A673 (cell line): ENCODE measurements around the gene SEMA4D. TPM values are rescaled to one million over a fixed set of nuclear protein-coding genes. Genes with fewer than 3 reads are reported as not detected.

Experiments used
- BruUV-seq: library from RNA; stranded (reverse); fragments of 400-500 nt; replicated peaks from 2 replicates; lab custom pipeline; 2021; lab: Mats Ljungman, UMichigan
- CTCF ChIA-PET: fragments of 300-600 bp; sonication (Branson Sonifier 250); formaldehyde crosslinking; loops from one replicate; lab custom pipeline; 2022; ENCODE audit warnings: antibody characterized with exemption; lab: Charles Lee
- POLR2A ChIA-PET: fragments of 300-600 bp; sonication (Branson Sonifier 250); formaldehyde crosslinking; loops from one replicate; lab custom pipeline; 2022; ENCODE audit warnings: antibody characterized with exemption; ENCODE audit not compliant: low non-redundant PET; lab: Charles Lee
- DNase-seq: peaks from one replicate; pipeline ENCODE4 v3.0.0-alpha.2; 2015; ENCODE audit warnings: low spot score
- H3K27ac ChIP-seq: fragments of 200-600 bp; sonication (generic); 2 replicates; pipeline ENCODE4 v1.5.1; 2016; ENCODE audit warnings: mixed run types, low read depth, mild to moderate bottlenecking, mixed read lengths, antibody characterized with exemption, low read length; ENCODE audit not compliant: poor library complexity, severe bottlenecking
- H3K27me3 ChIP-seq: fragments of 200-600 bp; sonication (generic); replicated peaks from 2 replicates; pipeline ENCODE4 v1.6.1; 2017; ENCODE audit warnings: mixed run types, low read depth, mild to moderate bottlenecking, mixed read lengths, antibody characterized with exemption, low read length; ENCODE audit not compliant: insufficient read depth, poor library complexity
- H3K36me3 ChIP-seq: fragments of 200-600 bp; sonication (generic); 2 replicates; pipeline ENCODE4 v1.6.1; 2016; ENCODE audit warnings: mixed run types, mild to moderate bottlenecking, mixed read lengths, antibody characterized with exemption, low read length; ENCODE audit not compliant: insufficient read depth, poor library complexity, severe bottlenecking
- H3K4me1 ChIP-seq: fragments of 200-600 bp; sonication (generic); 2 replicates; pipeline ENCODE4 v1.6.1; 2017; ENCODE audit warnings: mixed run types, mild to moderate bottlenecking, mixed read lengths, antibody characterized with exemption, low read length; ENCODE audit not compliant: insufficient read depth, poor library complexity, severe bottlenecking
- H3K4me3 ChIP-seq: fragments of 200-600 bp; sonication (generic); 2 replicates; pipeline ENCODE4 v1.5.1; 2016; ENCODE audit warnings: low read depth, mixed run types, mild to moderate bottlenecking, mixed read lengths, low read length; ENCODE audit not compliant: poor library complexity, severe bottlenecking
- H3K9me3 ChIP-seq: fragments of 200-600 bp; sonication (generic); 2 replicates; pipeline ENCODE4 v1.6.1; 2016; ENCODE audit warnings: mixed run types, low read depth, mild to moderate bottlenecking, mixed read lengths, antibody characterized with exemption, low read length; ENCODE audit not compliant: poor library complexity, severe bottlenecking
- EZH2 ChIP-seq: fragments of 200-600 bp; sonication (generic); IDR thresholded peaks from 2 replicates; pipeline ENCODE4 v1.6.1; 2017; ENCODE audit warnings: borderline replicate concordance, low read depth, mild to moderate bottlenecking, mixed read lengths, antibody characterized with exemption, low read length; ENCODE audit not compliant: poor library complexity, severe bottlenecking
- intact Hi-C: fragments of 100-400 bp; cut with micrococcal nuclease; formaldehyde crosslinking; loops from one replicate; pipeline ENCODE4 v1.10.0; 2022; ENCODE audit not compliant: unreplicated experiment
- total RNA-seq: library from RNA; stranded (reverse); gene quantifications from 2 replicates; pipeline ENCODE4 v1.2.3, GENCODE V29; 2021
- TF ChIP-seq, protein P1 (sequence below): fragments of 300-800, 200-600 bp; sonication (generic); conservative IDR thresholded peaks from 2 replicates; pipeline ENCODE4 v1.5.1; 2017; ENCODE audit warnings: low read depth, mild to moderate bottlenecking, antibody characterized with exemption, low read length, moderate library complexity, mixed read lengths

Gene SEMA4D
- total RNA-seq, 1 experiment from 2014 or later: 14.2 TPM

DNA sequence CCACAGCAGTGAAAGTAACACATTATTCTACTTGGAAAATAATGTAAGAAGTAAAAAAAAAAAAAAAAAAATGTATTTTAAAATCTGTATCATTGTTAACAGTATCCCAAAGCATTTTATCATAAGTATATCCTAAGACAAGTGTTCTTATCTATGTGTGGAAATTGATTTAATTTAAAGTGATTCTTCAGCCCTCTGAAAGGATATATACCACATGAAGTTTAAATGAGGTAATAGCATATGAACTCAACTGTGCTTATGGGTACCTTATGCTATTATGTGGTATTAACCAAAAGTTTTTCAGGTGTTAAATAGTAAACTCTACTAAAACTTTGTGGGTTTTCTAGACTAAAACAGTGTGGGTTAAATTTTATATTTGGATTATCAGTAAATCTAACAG lies 182.4 kb downstream of the SEMA4D start:
- intact Hi-C loops: no loop called here
- H3K27ac ChIP-seq: peak overlapping the region; percentile 93
- H3K36me3 ChIP-seq: peaks cover 58% of the 10 kb centered on the region
- peaks cover 30% of the 10 kb centered on the region for H3K4me1 ChIP-seq
- H3K4me3 ChIP-seq: peak overlapping the region; percentile 81
- DNase-seq: no peak
- BruUV-seq: no TSS peak
- ChIA-PET POLR2A (interaction anchor here (0.6 kb wide), 1 partner anchor 23 kb away, joined by 4 read pairs; no protein-coding TSS in a partner anchor), CTCF (no interaction called here)
- no peaks in the 10 kb centered on the region for H3K27me3 ChIP-seq
- TF ChIP-seq EZH2: no peak
- TF ChIP-seq, protein P1, sequence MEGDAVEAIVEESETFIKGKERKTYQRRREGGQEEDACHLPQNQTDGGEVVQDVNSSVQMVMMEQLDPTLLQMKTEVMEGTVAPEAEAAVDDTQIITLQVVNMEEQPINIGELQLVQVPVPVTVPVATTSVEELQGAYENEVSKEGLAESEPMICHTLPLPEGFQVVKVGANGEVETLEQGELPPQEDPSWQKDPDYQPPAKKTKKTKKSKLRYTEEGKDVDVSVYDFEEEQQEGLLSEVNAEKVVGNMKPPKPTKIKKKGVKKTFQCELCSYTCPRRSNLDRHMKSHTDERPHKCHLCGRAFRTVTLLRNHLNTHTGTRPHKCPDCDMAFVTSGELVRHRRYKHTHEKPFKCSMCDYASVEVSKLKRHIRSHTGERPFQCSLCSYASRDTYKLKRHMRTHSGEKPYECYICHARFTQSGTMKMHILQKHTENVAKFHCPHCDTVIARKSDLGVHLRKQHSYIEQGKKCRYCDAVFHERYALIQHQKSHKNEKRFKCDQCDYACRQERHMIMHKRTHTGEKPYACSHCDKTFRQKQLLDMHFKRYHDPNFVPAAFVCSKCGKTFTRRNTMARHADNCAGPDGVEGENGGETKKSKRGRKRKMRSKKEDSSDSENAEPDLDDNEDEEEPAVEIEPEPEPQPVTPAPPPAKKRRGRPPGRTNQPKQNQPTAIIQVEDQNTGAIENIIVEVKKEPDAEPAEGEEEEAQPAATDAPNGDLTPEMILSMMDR: no peak
- H3K9me3 ChIP-seq: no peaks in the 10 kb centered on the region

DNA sequence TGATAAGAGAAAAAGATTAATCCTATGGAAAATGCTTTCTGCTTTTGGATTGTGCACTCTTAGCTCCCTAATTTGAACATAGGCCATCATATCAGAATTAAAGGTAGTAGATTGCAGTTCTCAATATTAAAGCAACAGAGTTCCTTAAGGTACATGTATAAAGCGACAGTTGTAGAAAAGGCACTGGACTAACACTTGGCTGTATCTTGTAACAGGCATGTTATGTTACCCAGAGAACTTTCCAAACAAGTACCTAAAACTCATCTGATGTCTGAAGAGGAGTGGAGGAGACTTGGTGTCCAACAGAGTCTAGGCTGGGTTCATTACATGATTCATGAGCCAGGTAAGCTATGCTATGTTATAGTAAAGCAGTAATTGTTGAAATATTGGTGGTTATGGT lies 183.0 kb downstream of the SEMA4D start:
- DNase-seq: no peak
- Histone ChIP-seq H3K4me3 (peak overlapping the region; percentile 81), H3K36me3 (peaks cover 53% of the 10 kb centered on the region), H3K27me3 (no peaks in the 10 kb centered on the region), H3K9me3 (no peaks in the 10 kb centered on the region), H3K4me1 (peaks cover 25% of the 10 kb centered on the region), H3K27ac (peak overlapping the region; percentile 93)
- TF ChIP-seq, protein P1: no peak
- no peak for TF ChIP-seq EZH2
- POLR2A ChIA-PET: interaction anchor here (0.5 to 0.6 kb wide), 2 partner anchors 23 to 50 kb away, joined by 3 to 4 read pairs; no protein-coding TSS in a partner anchor
- CTCF ChIA-PET: no interaction called here
- intact Hi-C loops: no loop called here
- no TSS peak for BruUV-seq

DNA sequence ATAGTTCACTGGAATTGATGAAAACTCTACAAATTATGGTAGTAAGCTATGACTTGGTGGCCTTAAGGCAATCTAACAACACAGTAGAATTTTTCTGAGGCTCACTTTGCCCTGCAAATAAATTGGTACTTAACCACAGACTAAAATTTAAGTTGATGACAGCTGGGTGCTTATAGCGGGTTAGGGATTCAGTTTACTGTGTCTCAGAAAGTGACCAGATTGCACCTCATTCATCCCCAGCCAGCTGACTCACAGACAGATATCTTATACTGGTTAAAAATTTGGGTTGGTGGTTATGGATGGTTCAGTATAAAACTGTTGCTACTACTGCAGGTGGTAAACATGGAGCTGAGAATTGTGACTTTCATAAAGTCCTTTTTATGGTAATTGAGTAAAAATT lies 184.1 kb downstream of the SEMA4D start:
- peaks cover 26% of the 10 kb centered on the region for H3K4me1 ChIP-seq
- POLR2A ChIA-PET: no interaction called here

DNA sequence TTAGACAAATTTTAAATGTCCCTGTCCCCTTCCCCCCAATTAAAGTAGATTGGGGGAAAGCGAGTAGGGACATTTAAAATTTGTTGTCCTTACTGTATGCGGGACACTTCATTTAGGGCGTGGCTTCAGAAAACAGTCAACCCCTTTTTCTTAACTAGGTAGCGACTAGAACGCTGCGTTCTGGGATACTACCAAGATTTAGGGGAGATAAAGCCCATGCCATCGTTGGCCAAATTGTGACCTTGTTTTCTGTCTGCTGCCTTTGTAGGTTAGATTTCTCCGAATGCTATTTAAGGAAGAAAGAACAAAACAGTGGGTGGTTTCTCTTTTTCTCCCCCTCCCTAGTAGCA lies 185.7 kb downstream of the SEMA4D start:
- intact Hi-C loops: no loop called here
- no peaks in the 10 kb centered on the region for H3K27me3 ChIP-seq
- H3K27ac ChIP-seq: peak overlapping the region; percentile 93
- peak; percentile 43 for DNase-seq
- TF ChIP-seq, protein P1: no peak
- TF ChIP-seq EZH2: no peak
- no TSS peak for BruUV-seq
- peak overlapping the region; percentile 81 for H3K4me3 ChIP-seq
- ChIA-PET POLR2A (no interaction called here), CTCF (no interaction called here)
- H3K36me3 ChIP-seq: peaks cover 42% of the 10 kb centered on the region
- peaks cover 22% of the 10 kb centered on the region for H3K4me1 ChIP-seq
- H3K9me3 ChIP-seq: no peaks in the 10 kb centered on the region

More for the DNA sequence above, 184.1 kb downstream of the SEMA4D start:
- no TSS peak for BruUV-seq
- H3K9me3 ChIP-seq: no peaks in the 10 kb centered on the region
- peaks cover 49% of the 10 kb centered on the region for H3K36me3 ChIP-seq
- intact Hi-C loops: no loop called here
- CTCF ChIA-PET: no interaction called here
- no peak for TF ChIP-seq EZH2
- DNase-seq: no peak
- peak overlapping the region; percentile 93 for H3K27ac ChIP-seq
- H3K4me3 ChIP-seq: peak overlapping the region; percentile 81
- no peaks in the 10 kb centered on the region for H3K27me3 ChIP-seq
